HepG2 (cell line): ENCODE results near the gene ADGRB2. TPM values are rescaled to one million over a fixed set of nuclear protein-coding genes. Genes with fewer than 3 reads are reported as not detected.
A peak's percentile ranks its signal among the peaks of the same experiment; 100 is the strongest.

ENCODE experiments used
- ARNT ChIP-seq: fragments of 450-650 bp; IDR thresholded peaks from 2 replicates; pipeline ENCODE4 v1.6.1; 2017
- CEBPG ChIP-seq: IDR thresholded peaks from 2 replicates; pipeline ENCODE4 v1.6.1; 2016
- CHCHD3 ChIP-seq: sonication (generic); formaldehyde crosslinking; IDR thresholded peaks from 2 replicates; pipeline ENCODE4 v1.8.0; 2022; ENCODE audit warnings: mild to moderate bottlenecking, missing genetic modification reagents, moderate library complexity
- GLI4 ChIP-seq: sonication (generic); formaldehyde crosslinking; IDR thresholded peaks from 2 replicates; pipeline ENCODE4 v1.5.1; 2020; ENCODE audit warnings: missing genetic modification reagents, mild to moderate bottlenecking, moderate library complexity, borderline replicate concordance
- JUNB ChIP-seq: sonication (generic); formaldehyde crosslinking; IDR thresholded peaks from 2 replicates; pipeline ENCODE4 v1.8.0; 2022; ENCODE audit warnings: missing genetic modification reagents, mild to moderate bottlenecking, borderline replicate concordance
- KDM2A ChIP-seq: sonication (generic); formaldehyde crosslinking; IDR thresholded peaks from 2 replicates; pipeline ENCODE4 v1.4.0; 2020; ENCODE audit warnings: low read depth, missing genetic modification reagents, borderline replicate concordance
- KDM6A ChIP-seq: IDR thresholded peaks from 2 replicates; pipeline ENCODE4 v1.6.1; 2016; ENCODE audit warnings: low read depth
- KLF11 ChIP-seq: IDR thresholded peaks from 2 replicates; pipeline ENCODE4 v1.6.1; 2016; ENCODE audit warnings: missing compliant biosample characterization
- MED13 ChIP-seq: sonication (generic); formaldehyde crosslinking; IDR thresholded peaks from 2 replicates; pipeline ENCODE4 v1.5.0; 2020; ENCODE audit warnings: missing genetic modification reagents
- MEF2D ChIP-seq: sonication (generic); formaldehyde crosslinking; IDR thresholded peaks from 2 replicates; pipeline ENCODE4 v1.5.1; 2020; ENCODE audit warnings: mild to moderate bottlenecking, missing genetic modification reagents
- NBN ChIP-seq: fragments of 450-650 bp; conservative IDR thresholded peaks from 2 replicates; pipeline ENCODE4 v1.6.1; 2017
- PHF8 ChIP-seq: sonication (generic); formaldehyde crosslinking; IDR thresholded peaks from 2 replicates; pipeline ENCODE4 v1.5.0; 2020; ENCODE audit warnings: missing genetic modification reagents
- RXRB ChIP-seq: IDR thresholded peaks from 2 replicates; pipeline ENCODE4 v1.6.1; 2016; ENCODE audit warnings: borderline replicate concordance, missing genetic modification reagents, missing compliant biosample characterization
- SALL1 ChIP-seq: sonication (generic); formaldehyde crosslinking; IDR thresholded peaks from 2 replicates; pipeline ENCODE4 v1.8.0; 2022; ENCODE audit warnings: mild to moderate bottlenecking, missing genetic modification reagents
- TAF15 ChIP-seq: fragments of 200-400 bp; formaldehyde crosslinking; IDR thresholded peaks from one replicate; pipeline ENCODE4 v1.6.1; 2018; ENCODE audit warnings: mild to moderate bottlenecking, low read depth, low read length; ENCODE audit not compliant: poor library complexity, severe bottlenecking
- THYN1 ChIP-seq: sonication (generic); formaldehyde crosslinking; IDR thresholded peaks from 2 replicates; pipeline ENCODE4 v1.8.1; 2023; ENCODE audit warnings: low read depth, mild to moderate bottlenecking, moderate library complexity, missing genetic modification reagents, borderline replicate concordance
- UBTF ChIP-seq: sonication (generic); formaldehyde crosslinking; IDR thresholded peaks from 2 replicates; pipeline ENCODE4 v1.4.0; 2020; ENCODE audit warnings: mild to moderate bottlenecking, missing genetic modification reagents
- ZNF567 ChIP-seq: sonication (generic); formaldehyde crosslinking; IDR thresholded peaks from 2 replicates; pipeline ENCODE4 v1.8.1; 2023; ENCODE audit warnings: mild to moderate bottlenecking, missing genetic modification reagents, borderline replicate concordance
- ZNF891 ChIP-seq: sonication (generic); formaldehyde crosslinking; IDR thresholded peaks from 2 replicates; pipeline ENCODE4 v1.5.0; 2020; ENCODE audit warnings: mild to moderate bottlenecking, missing genetic modification reagents
- polyA plus RNA-seq, 8 experiments: library from polyadenylated mRNA; depleted of rRNA in 3 of 8; stranded (reverse) in 7 of 8; unstranded in 1 of 8; fragments of >200 nt; fragmentation: Illumina TruSeq in 4 of 8; extraction: Trizol in 4 of 8; gene quantifications; 2 replicates each; pipeline versions ENCODE4 v1.2.1 to v1.2.3, GENCODE V29; 2011 to 2016; ENCODE audit warnings: low read depth in 4 of 8, missing spikeins in 1 of 8, mixed read lengths in 1 of 8; ENCODE audit not compliant: insufficient read depth in 1 of 8
- total RNA-seq, 5 experiments: library from RNA; depleted of rRNA; stranded (reverse); fragments of >200 nt; fragmentation: Illumina TruSeq; extraction: Trizol; gene quantifications; 2 replicates each; pipeline ENCODE4 v1.2.3, GENCODE V29; 2016; ENCODE audit warnings: low read depth in 1 of 5
- TF ChIP-seq, protein P1 (sequence below): sonication (generic); formaldehyde crosslinking; IDR thresholded peaks from 2 replicates; pipeline ENCODE4 v1.4.0; 2020; ENCODE audit warnings: missing genetic modification reagents
- TF ChIP-seq, protein P2 (sequence below): sonication (generic); formaldehyde crosslinking; IDR thresholded peaks from 2 replicates; pipeline ENCODE4 v1.8.1; 2022; ENCODE audit warnings: mild to moderate bottlenecking, missing genetic modification reagents
- TF ChIP-seq, protein P3 (sequence below): sonication (generic); formaldehyde crosslinking; IDR thresholded peaks from 2 replicates; pipeline ENCODE4 v1.4.0; 2020; ENCODE audit warnings: mild to moderate bottlenecking, low read depth, missing genetic modification reagents
- TF ChIP-seq, protein P4 (sequence below): sonication (generic); formaldehyde crosslinking; IDR thresholded peaks from 2 replicates; pipeline ENCODE4 v1.8.1; 2023; ENCODE audit warnings: mild to moderate bottlenecking, moderate library complexity, missing genetic modification reagents

Gene ADGRB2
- total and polyA plus RNA-seq, 2 of the 13 experiments (the other 11 are each of a cell fraction or from before 2014, with no cell fraction given) = 0.03 to 0.09 TPM

- TF ChIP-seq JUNB (CRISPR knock-in tag) (peak; percentile 97), THYN1 (no peak), RXRB (CRISPR knock-in tag) (peak; percentile 92), KDM6A (CRISPR knock-in tag) (peak; percentile 88), TAF15 (no peak), PHF8 (CRISPR knock-in tag) (no peak), ZNF891 (CRISPR knock-in tag) (peak; percentile 28; the same call in 1 of the 2 replicates), NBN (no peak), GLI4 (CRISPR knock-in tag) (no peak), KDM2A (CRISPR knock-in tag) (no peak), CEBPG (CRISPR knock-in tag) (peak; percentile 84), ZNF567 (CRISPR knock-in tag) (no peak), ARNT (no peak), UBTF (peak; percentile 25; the same call in 1 of the 2 replicates), MED13 (CRISPR knock-in tag) (no peak), KLF11 (CRISPR knock-in tag) (0 out of 2 replicates have a peak, but pooled peaks have one; percentile 25), MEF2D (peak; percentile 69), CHCHD3 (CRISPR knock-in tag) (no peak), SALL1 (peak; percentile 94)
- TF ChIP-seq, protein P1, sequence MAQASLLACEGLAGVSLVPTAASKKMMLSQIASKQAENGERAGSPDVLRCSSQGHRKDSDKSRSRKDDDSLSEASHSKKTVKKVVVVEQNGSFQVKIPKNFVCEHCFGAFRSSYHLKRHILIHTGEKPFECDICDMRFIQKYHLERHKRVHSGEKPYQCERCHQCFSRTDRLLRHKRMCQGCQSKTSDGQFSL (CRISPR knock-in tag) = no peak
- TF ChIP-seq, protein P2, sequence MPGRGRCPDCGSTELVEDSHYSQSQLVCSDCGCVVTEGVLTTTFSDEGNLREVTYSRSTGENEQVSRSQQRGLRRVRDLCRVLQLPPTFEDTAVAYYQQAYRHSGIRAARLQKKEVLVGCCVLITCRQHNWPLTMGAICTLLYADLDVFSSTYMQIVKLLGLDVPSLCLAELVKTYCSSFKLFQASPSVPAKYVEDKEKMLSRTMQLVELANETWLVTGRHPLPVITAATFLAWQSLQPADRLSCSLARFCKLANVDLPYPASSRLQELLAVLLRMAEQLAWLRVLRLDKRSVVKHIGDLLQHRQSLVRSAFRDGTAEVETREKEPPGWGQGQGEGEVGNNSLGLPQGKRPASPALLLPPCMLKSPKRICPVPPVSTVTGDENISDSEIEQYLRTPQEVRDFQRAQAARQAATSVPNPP (CRISPR knock-in tag) = no peak
- TF ChIP-seq, protein P3, sequence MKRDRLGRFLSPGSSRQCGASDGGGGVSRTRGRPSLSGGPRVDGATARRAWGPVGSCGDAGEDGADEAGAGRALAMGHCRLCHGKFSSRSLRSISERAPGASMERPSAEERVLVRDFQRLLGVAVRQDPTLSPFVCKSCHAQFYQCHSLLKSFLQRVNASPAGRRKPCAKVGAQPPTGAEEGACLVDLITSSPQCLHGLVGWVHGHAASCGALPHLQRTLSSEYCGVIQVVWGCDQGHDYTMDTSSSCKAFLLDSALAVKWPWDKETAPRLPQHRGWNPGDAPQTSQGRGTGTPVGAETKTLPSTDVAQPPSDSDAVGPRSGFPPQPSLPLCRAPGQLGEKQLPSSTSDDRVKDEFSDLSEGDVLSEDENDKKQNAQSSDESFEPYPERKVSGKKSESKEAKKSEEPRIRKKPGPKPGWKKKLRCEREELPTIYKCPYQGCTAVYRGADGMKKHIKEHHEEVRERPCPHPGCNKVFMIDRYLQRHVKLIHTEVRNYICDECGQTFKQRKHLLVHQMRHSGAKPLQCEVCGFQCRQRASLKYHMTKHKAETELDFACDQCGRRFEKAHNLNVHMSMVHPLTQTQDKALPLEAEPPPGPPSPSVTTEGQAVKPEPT (CRISPR knock-in tag) = 0 out of 2 replicates have a peak, but pooled peaks have one; percentile 47
- TF ChIP-seq, protein P4, sequence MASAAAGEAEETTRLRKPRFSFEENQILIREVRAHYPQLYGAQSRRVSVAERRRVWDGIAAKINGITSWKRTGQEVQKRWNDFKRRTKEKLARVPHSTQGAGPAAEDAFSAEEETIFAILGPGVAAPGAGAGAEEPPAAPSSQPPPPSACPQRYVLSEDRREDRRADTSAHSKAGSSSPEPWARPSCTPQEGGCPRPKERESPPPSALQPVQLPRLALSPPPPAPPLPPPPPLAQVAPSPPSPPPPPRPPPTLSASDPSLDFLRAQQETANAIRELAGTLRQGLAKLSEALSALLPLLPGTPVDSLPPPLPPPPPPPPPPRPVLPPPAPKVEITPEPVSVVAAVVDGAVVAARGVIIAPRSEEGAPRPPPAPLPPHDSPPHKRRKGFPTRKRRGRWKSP = peak; percentile 80; the same call in 1 of the 2 replicates
Measured at GRCh38 chr1:31701091-31701736, 62.9 kb downstream of the ADGRB2 start (continued).
